ENCODE results near the gene VEPH1.

GRCh38 chr3:157242836-157243235, 260.4 kb downstream of the VEPH1 start:
- TF ChIP-seq, protein P1, sequence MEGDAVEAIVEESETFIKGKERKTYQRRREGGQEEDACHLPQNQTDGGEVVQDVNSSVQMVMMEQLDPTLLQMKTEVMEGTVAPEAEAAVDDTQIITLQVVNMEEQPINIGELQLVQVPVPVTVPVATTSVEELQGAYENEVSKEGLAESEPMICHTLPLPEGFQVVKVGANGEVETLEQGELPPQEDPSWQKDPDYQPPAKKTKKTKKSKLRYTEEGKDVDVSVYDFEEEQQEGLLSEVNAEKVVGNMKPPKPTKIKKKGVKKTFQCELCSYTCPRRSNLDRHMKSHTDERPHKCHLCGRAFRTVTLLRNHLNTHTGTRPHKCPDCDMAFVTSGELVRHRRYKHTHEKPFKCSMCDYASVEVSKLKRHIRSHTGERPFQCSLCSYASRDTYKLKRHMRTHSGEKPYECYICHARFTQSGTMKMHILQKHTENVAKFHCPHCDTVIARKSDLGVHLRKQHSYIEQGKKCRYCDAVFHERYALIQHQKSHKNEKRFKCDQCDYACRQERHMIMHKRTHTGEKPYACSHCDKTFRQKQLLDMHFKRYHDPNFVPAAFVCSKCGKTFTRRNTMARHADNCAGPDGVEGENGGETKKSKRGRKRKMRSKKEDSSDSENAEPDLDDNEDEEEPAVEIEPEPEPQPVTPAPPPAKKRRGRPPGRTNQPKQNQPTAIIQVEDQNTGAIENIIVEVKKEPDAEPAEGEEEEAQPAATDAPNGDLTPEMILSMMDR (IDR thresholded peaks at IDR 0.05), result no peak
- TF ChIP-seq POLR2A (IDR thresholded peaks at IDR 0.05), result no peak

All from testis (tissue), 2 donors.